H1 (cell line): ENCODE measurements around the gene FAM234A. TPM values are rescaled to one million over a fixed set of nuclear protein-coding genes. Genes with fewer than 3 reads are reported as not detected.

Experiments
- BRCA1 ChIP-seq: IDR thresholded peaks from 2 replicates; pipeline ENCODE4 v1.6.1; 2012; ENCODE audit warnings: low read depth, low read length, improper control_type of control experiment
- EZH2 ChIP-seq: fragments of 200-600 bp; sonication (generic); IDR thresholded peaks from 2 replicates; pipeline ENCODE4 v1.7.1; 2012; ENCODE audit warnings: low read depth, mild to moderate bottlenecking, moderate library complexity, low read length, inconsistent platforms; ENCODE audit not compliant: severe bottlenecking
- polyA plus RNA-seq, 7 experiments: library from polyadenylated mRNA; depleted of rRNA in 3 of 7; stranded (reverse) in 5 of 7; unstranded in 2 of 7; fragments of >200 nt in 5 of 7; fragments of 200-250 nt in 2 of 7; gene quantifications; 1 replicate in 5 of 7; 2 replicates in 1 of 7; 4 replicates in 1 of 7; pipeline versions ENCODE4 v1.2.1 to v1.2.3, GENCODE V29; 2011 to 2013; ENCODE audit warnings: missing spikeins in 2 of 7, mixed read lengths in 2 of 7
- total RNA-seq: library from RNA; stranded (reverse); fragmentation: NEBNext Ultra II Directional; extraction: Animal tissue kit (Norgen Biotek cat#: 25700); gene quantifications from 2 replicates; pipeline ENCODE4 v1.2.1, GENCODE V29; 2021

Gene FAM234A
- total and polyA plus RNA-seq, 2 of the 8 experiments (the other 6 are each of a cell fraction or from before 2014, with no cell fraction given) = 80.6 to 104 TPM

GRCh38 chr16:187330-187729 is 47.3 kb upstream of the FAM234A start (continued):
- TF ChIP-seq BRCA1 = no peak
- no peak for TF ChIP-seq EZH2
